HepG2 (cell line): ENCODE results near the gene ZSCAN31. TPM values are rescaled to one million over a fixed set of nuclear protein-coding genes. Genes with fewer than 3 reads are reported as not detected.

ENCODE experiments used
- ARID3A ChIP-seq: IDR thresholded peaks from 2 replicates; pipeline ENCODE4 v1.6.1; 2012; ENCODE audit warnings: low read depth, low read length, improper control_type of control experiment
- BCL3 ChIP-seq: sonication (generic); formaldehyde crosslinking; IDR thresholded peaks from 2 replicates; pipeline ENCODE4 v1.5.1; 2020; ENCODE audit warnings: mild to moderate bottlenecking, missing genetic modification reagents, moderate library complexity
- BHLHE40 ChIP-seq: IDR thresholded peaks from 2 replicates; pipeline ENCODE4 v1.6.1; 2011; ENCODE audit warnings: low read length, improper control_type of control experiment
- DPF2 ChIP-seq: sonication (generic); formaldehyde crosslinking; IDR thresholded peaks from 2 replicates; pipeline ENCODE4 v1.4.0; 2020; ENCODE audit warnings: mild to moderate bottlenecking, low read depth, missing genetic modification reagents, borderline replicate concordance
- E2F5 ChIP-seq: sonication (generic); formaldehyde crosslinking; conservative IDR thresholded peaks from 2 replicates; pipeline ENCODE4 v1.4.0; 2020; ENCODE audit warnings: missing genetic modification reagents
- EED ChIP-seq: sonication (generic); formaldehyde crosslinking; IDR thresholded peaks from 2 replicates; pipeline ENCODE4 v1.5.0; 2020; ENCODE audit warnings: mild to moderate bottlenecking, missing genetic modification reagents
- GPN1 ChIP-seq: sonication (generic); formaldehyde crosslinking; IDR thresholded peaks from 2 replicates; pipeline ENCODE4 v1.5.1; 2020; ENCODE audit warnings: missing genetic modification reagents, borderline replicate concordance
- PAF1 ChIP-seq: IDR thresholded peaks from 2 replicates; pipeline ENCODE4 v1.6.1; 2016; ENCODE audit warnings: missing genetic modification reagents, missing compliant biosample characterization
- POGZ ChIP-seq: sonication (generic); formaldehyde crosslinking; IDR thresholded peaks from 2 replicates; pipeline ENCODE4 v1.4.0; 2020; ENCODE audit warnings: mild to moderate bottlenecking, missing genetic modification reagents
- SNAPC5 ChIP-seq: sonication (generic); formaldehyde crosslinking; IDR thresholded peaks from 2 replicates; pipeline ENCODE4 v1.8.1; 2023; ENCODE audit warnings: mild to moderate bottlenecking, missing genetic modification reagents, borderline replicate concordance
- ZNF335 ChIP-seq: sonication (generic); formaldehyde crosslinking; IDR thresholded peaks from 2 replicates; pipeline ENCODE4 v1.4.0; 2020; ENCODE audit warnings: missing genetic modification reagents
- ZNF607 ChIP-seq: sonication (generic); formaldehyde crosslinking; IDR thresholded peaks from 2 replicates; pipeline ENCODE4 v1.5.1; 2020; ENCODE audit warnings: missing genetic modification reagents, mild to moderate bottlenecking, borderline replicate concordance
- ZNF616 ChIP-seq: sonication (generic); formaldehyde crosslinking; IDR thresholded peaks from 2 replicates; pipeline ENCODE4 v1.5.0; 2020; ENCODE audit warnings: low read depth, mild to moderate bottlenecking, missing genetic modification reagents
- polyA plus RNA-seq, 8 experiments: library from polyadenylated mRNA; depleted of rRNA in 3 of 8; stranded (reverse) in 7 of 8; unstranded in 1 of 8; fragments of >200 nt; fragmentation: Illumina TruSeq in 4 of 8; extraction: Trizol in 4 of 8; gene quantifications; 2 replicates each; pipeline versions ENCODE4 v1.2.1 to v1.2.3, GENCODE V29; 2011 to 2016; ENCODE audit warnings: low read depth in 4 of 8, missing spikeins in 1 of 8, mixed read lengths in 1 of 8; ENCODE audit not compliant: insufficient read depth in 1 of 8
- total RNA-seq, 5 experiments: library from RNA; depleted of rRNA; stranded (reverse); fragments of >200 nt; fragmentation: Illumina TruSeq; extraction: Trizol; gene quantifications; 2 replicates each; pipeline ENCODE4 v1.2.3, GENCODE V29; 2016; ENCODE audit warnings: low read depth in 1 of 5
- TF ChIP-seq, protein P1 (sequence below): sonication (generic); formaldehyde crosslinking; IDR thresholded peaks from 2 replicates; pipeline ENCODE4 v1.4.0; 2020; ENCODE audit warnings: missing genetic modification reagents
- TF ChIP-seq, protein P2 (sequence below): fragments of 450-650 bp; IDR thresholded peaks from 2 replicates; pipeline ENCODE4 v1.6.1; 2017
- TF ChIP-seq, protein P3 (sequence below): sonication (generic); formaldehyde crosslinking; IDR thresholded peaks from 2 replicates; pipeline ENCODE4 v1.8.0; 2022; ENCODE audit warnings: missing genetic modification reagents, low read depth, mild to moderate bottlenecking, borderline replicate concordance
- TF ChIP-seq, protein P4 (sequence below): sonication (generic); formaldehyde crosslinking; IDR thresholded peaks from 2 replicates; pipeline ENCODE4 v1.4.0; 2020; ENCODE audit warnings: missing genetic modification reagents

The ZSCAN31 gene
- total and polyA plus RNA-seq, 2 of the 13 experiments (the other 11 are each of a cell fraction or from before 2014, with no cell fraction given): 5.3 to 6.2 TPM

GRCh38 chr6:28335040-28335563, 846 bp downstream of the ZSCAN31 start (continued):
- TF ChIP-seq, protein P1, sequence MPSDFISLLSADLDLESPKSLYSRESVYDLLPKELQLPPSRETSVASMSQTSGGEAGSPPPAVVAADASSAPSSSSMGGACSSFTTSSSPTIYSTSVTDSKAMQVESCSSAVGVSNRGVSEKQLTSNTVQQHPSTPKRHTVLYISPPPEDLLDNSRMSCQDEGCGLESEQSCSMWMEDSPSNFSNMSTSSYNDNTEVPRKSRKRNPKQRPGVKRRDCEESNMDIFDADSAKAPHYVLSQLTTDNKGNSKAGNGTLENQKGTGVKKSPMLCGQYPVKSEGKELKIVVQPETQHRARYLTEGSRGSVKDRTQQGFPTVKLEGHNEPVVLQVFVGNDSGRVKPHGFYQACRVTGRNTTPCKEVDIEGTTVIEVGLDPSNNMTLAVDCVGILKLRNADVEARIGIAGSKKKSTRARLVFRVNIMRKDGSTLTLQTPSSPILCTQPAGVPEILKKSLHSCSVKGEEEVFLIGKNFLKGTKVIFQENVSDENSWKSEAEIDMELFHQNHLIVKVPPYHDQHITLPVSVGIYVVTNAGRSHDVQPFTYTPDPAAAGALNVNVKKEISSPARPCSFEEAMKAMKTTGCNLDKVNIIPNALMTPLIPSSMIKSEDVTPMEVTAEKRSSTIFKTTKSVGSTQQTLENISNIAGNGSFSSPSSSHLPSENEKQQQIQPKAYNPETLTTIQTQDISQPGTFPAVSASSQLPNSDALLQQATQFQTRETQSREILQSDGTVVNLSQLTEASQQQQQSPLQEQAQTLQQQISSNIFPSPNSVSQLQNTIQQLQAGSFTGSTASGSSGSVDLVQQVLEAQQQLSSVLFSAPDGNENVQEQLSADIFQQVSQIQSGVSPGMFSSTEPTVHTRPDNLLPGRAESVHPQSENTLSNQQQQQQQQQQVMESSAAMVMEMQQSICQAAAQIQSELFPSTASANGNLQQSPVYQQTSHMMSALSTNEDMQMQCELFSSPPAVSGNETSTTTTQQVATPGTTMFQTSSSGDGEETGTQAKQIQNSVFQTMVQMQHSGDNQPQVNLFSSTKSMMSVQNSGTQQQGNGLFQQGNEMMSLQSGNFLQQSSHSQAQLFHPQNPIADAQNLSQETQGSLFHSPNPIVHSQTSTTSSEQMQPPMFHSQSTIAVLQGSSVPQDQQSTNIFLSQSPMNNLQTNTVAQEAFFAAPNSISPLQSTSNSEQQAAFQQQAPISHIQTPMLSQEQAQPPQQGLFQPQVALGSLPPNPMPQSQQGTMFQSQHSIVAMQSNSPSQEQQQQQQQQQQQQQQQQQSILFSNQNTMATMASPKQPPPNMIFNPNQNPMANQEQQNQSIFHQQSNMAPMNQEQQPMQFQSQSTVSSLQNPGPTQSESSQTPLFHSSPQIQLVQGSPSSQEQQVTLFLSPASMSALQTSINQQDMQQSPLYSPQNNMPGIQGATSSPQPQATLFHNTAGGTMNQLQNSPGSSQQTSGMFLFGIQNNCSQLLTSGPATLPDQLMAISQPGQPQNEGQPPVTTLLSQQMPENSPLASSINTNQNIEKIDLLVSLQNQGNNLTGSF (CRISPR knock-in tag): no peak
- TF ChIP-seq BHLHE40: no peak
- TF ChIP-seq DPF2: no peak
- TF ChIP-seq SNAPC5 (CRISPR knock-in tag): no peak
- TF ChIP-seq, protein P2, sequence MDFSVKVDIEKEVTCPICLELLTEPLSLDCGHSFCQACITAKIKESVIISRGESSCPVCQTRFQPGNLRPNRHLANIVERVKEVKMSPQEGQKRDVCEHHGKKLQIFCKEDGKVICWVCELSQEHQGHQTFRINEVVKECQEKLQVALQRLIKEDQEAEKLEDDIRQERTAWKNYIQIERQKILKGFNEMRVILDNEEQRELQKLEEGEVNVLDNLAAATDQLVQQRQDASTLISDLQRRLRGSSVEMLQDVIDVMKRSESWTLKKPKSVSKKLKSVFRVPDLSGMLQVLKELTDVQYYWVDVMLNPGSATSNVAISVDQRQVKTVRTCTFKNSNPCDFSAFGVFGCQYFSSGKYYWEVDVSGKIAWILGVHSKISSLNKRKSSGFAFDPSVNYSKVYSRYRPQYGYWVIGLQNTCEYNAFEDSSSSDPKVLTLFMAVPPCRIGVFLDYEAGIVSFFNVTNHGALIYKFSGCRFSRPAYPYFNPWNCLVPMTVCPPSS: no peak
- TF ChIP-seq E2F5 (CRISPR knock-in tag): no peak
- no peak for TF ChIP-seq GPN1
- TF ChIP-seq, protein P3, sequence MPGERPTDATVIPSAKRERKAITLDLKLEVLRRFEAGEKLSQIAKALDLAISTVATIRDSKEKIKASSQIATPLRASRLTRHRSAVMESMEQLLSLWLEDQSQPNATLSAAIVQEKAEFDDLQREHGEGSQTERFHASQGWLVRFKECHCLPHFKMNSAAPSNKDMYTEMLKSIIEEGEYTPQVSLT (CRISPR knock-in tag): no peak
- no peak for TF ChIP-seq EED
- TF ChIP-seq ZNF335 (CRISPR knock-in tag): peak; percentile 25
- TF ChIP-seq ZNF616 (CRISPR knock-in tag): no peak
- TF ChIP-seq, protein P4, sequence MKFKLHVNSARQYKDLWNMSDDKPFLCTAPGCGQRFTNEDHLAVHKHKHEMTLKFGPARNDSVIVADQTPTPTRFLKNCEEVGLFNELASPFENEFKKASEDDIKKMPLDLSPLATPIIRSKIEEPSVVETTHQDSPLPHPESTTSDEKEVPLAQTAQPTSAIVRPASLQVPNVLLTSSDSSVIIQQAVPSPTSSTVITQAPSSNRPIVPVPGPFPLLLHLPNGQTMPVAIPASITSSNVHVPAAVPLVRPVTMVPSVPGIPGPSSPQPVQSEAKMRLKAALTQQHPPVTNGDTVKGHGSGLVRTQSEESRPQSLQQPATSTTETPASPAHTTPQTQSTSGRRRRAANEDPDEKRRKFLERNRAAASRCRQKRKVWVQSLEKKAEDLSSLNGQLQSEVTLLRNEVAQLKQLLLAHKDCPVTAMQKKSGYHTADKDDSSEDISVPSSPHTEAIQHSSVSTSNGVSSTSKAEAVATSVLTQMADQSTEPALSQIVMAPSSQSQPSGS (CRISPR knock-in tag): no peak
- TF ChIP-seq PAF1: no peak
- peak; percentile 27; the same call in 1 of the 2 replicates for TF ChIP-seq ARID3A
- peak; percentile 66; the same call in 1 of the 2 replicates for TF ChIP-seq ZNF607
- no peak for TF ChIP-seq POGZ
- 0 out of 2 replicates have a peak, but pooled peaks have one; percentile 54 for TF ChIP-seq BCL3 (CRISPR knock-in tag)
